Erythroblast (primary cell): ENCODE measurements around the gene CYP2F1.

Experiments
- GATA1 ChIP-seq: IDR thresholded peaks from 2 replicates; pipeline ENCODE4 v1.6.1; 2011; ENCODE audit warnings: low read depth, mild to moderate bottlenecking, control low read depth, low read length, moderate library complexity
- POLR2A ChIP-seq: IDR thresholded peaks from 2 replicates; pipeline ENCODE4 v1.6.1; 2011; ENCODE audit warnings: mild to moderate bottlenecking, low read length

GRCh38 chr19:41095703-41096102 lies 18.5 kb upstream of the CYP2F1 start:
- TF ChIP-seq POLR2A (no peak), GATA1 (no peak)
